ENCODE data around the gene RRAGB.
"Not testable (repeated sequence)": the region's sequence is repeated elsewhere in the genome, so short reads cannot be mapped to it uniquely, and the experiment has no call there.

The RRAGB gene

GRCh38 chrX:55774419-55774818 is 56.9 kb downstream of the RRAGB start:
- not testable (repeated sequence) for DNase-seq (ENCODE audit: low read depth)

GRCh38 chrX:55777596-55777995 is 60.0 kb downstream of the RRAGB start:
- DNase-seq (ENCODE audit: low read depth) = no peak

- DNase-seq (ENCODE audit: low read depth) = no peak
Observed at GRCh38 chrX:55778322-55778721, 60.8 kb downstream of the RRAGB start.

GRCh38 chrX:55783723-55784122 is 66.2 kb downstream of the RRAGB start:
- no peak for DNase-seq (ENCODE audit: low read depth)

- DNase-seq (ENCODE audit: low read depth) = no peak
Observed at GRCh38 chrX:55787063-55787462, 69.5 kb downstream of the RRAGB start.

- DNase-seq (ENCODE audit: low read depth) = no peak
Observed at GRCh38 chrX:55787727-55788126, 70.2 kb downstream of the RRAGB start.

- no peak for DNase-seq (ENCODE audit: low read depth)
Observed at GRCh38 chrX:55794405-55794804, 76.9 kb downstream of the RRAGB start.

GRCh38 chrX:55796496-55796895 is 78.9 kb downstream of the RRAGB start:
- DNase-seq (ENCODE audit: low read depth) = no peak

GRCh38 chrX:55801811-55802210 is 84.3 kb downstream of the RRAGB start:
- DNase-seq (ENCODE audit: low read depth) = no peak
